Activated CD8-positive, alpha-beta memory T cell treated with anti-CD3 and anti-CD28 coated beads, Interleukin-2, amount 50 U/mL, for 4 hours (primary cell): ENCODE data around the gene ADAMTS13.
"Not testable (repeated sequence)": the region's sequence is repeated elsewhere in the genome, so short reads cannot be mapped to it uniquely, and the experiment has no call there.

Experiments
- DNase-seq: peaks from one replicate; pipeline ENCODE4 v3.0.0-alpha.2; 2020

Gene ADAMTS13

DNA sequence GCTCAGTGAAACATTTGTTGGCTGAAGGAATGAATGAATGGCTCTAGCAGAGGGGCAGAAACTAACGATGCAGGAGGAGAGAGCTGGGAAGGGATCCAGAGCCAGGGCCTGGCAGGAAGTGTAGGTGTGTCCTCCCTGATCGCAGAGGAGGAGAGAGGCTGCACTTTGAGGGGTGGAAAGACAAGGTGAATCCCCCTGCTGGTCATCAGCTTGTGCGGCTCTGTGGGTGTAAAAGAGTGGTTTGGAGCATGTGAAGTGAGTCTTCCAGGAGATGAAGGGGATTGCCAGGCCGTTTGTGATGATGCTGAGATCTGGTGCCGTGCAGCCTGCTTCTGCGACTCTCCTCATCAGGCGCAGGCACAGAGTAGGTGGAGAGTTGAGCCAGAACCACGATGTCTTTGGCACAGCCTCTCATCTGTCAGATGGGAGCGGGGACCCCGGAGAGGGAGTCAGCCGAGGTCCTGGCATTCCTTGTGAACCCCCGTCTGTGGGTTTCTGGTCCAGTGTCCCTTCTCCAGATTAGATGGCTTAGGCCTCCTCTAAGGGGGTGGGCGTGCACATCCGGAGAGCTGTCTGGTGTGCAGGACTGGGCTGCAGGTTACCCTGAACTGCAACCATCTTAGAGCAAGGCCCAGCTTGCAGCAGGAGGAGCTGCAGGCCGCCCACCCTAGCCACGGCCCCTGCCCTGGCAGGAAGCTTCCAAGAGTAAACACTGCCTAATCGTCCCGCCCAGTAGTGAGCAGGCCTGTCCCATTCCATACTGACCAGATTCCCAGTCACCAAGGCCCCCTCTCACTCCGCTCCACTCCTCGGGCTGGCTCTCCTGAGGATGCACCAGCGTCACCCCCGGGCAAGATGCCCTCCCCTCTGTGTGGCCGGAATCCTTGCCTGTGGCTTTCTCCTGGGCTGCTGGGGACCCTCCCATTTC lies at the start of gene ADAMTS13:
TSS of gene ADAMTS13 (plus strand) at position 753 of the 928 bp plus-strand sequence. CDS start at position 830, 77 bp downstream.
- DNase-seq, result no peak

DNA sequence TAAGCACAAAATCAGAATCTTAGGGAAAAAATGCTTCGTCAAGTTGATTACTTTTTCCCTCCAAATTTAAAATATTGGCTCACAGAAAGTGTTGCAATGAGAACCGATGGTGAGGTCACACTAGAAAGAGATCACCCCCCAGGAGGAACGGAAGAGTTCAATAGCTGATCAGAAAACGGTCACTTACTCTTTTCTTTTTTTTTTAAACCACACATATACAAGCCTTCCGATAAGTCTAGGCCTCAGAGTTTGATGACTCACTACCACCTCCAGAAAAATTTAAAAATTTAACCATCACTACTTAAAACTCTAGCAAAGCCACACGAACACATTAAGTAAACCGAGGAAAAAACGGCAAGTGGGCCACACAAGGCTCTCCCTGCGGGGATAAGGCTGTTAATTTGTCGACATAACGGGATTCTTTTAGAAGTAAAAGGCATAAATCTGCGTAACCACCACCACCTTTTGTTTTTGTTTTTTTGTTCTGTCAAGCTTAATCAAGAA lies 47.5 kb upstream of the ADAMTS13 start:
- no peak for DNase-seq

DNA sequence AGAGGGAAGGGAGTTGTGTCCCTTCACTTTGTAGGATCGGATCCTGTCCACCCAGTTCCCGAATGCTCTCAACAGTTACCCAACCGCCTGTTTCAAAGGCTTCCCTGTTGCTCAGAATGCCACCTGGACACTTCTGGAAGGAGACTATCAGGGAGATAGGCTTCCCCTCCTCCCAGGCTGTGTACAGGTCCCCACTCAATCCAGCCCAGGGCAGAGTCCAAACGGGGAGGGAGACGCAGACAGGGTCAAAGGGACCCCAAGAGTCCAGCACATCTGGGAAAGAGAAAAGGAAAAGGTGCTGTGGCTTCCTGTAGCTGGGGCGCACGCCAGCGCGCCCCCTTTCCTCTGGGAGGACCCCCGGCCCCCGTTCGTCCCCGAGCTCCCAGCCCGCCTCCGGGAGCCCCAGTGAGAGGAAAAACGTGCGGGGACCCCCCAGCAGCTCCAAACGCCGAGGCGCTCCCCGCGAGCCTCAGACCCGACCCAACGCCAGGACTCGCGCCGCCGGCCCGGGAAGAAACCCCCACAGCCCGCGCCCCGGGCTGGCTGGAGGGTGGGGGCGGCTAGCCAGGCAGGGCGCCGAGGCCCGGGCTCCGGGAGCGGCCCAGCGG lies 46.9 kb upstream of the ADAMTS13 start:
- DNase-seq, result no peak

DNA sequence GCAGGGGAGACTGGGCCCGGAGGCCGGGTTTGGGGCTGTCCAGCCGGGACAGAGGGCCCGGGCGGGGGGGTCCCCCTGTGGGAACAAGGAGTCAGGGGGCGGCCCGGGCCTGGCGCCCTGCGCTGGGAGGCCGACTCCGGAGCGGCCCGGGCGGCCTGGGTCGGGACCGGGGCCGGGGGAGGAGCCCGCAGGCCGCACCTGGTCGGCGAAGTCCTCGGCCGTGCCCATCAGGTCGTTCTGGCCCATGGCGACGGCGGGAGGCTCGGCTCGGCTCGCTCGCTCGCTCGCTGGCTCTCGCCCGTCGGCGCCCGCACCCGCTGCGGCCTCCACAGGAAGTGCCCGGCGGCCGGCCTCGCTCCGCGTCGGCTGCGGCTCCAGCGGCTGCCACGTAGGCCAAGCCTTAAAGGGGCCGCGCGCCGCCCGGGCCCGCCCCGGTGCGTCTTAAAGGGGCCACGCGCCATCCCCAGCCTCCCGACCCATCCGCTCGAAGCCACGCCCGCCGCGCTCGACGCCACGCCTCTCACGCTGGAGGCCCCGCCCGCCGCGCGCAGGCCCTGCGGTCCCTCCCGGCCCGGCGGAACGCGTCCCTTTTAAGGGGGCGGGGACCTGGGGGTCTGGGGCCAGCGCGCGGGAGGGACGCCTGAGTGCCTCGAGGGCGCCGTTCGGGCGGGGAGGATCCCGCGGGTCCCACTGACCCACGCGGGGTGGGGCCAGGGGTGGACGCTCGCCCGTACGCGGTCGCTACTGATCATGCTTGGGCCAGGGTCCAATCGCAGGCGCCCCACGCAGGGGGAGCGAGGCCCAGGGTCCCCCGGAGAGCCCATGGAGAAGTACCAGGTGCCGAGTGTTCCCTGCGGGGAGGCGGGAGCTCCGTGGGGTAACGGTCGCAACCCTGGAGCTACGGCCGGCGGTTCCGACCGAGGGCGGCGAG lies 46.2 kb upstream of the ADAMTS13 start, which contains the start of the genes STKLD1 and SURF4:
TSS of gene STKLD1 (plus strand) at position 643 of the 931 bp plus-strand sequence. CDS start at position 751, 108 bp downstream.
TSS of gene SURF4 (minus strand) at position 337 of the 931 bp plus-strand sequence. CDS start at position 246, 91 bp downstream.
- DNase-seq, result peak; percentile 96

DNA sequence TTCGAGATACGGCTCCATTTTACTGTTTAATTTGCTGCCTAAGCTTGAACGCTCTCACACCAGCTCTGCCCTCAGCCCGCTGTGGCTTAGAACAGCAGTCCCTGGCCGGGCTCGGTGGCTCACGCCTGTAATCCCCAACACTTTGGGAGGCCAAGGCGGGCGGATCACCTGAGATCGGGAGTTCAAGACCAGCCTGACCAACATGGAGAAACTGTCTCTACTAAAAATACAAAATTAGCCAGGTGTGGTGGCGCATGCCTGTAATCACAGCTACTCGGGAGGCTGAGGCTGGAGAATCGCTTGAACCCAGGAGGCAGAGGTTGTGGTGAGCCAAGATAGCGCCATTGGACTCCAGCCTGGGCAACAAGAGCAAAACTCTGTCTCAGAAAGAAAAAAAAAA lies 44.9 kb upstream of the ADAMTS13 start:
- not testable (repeated sequence) for DNase-seq

DNA sequence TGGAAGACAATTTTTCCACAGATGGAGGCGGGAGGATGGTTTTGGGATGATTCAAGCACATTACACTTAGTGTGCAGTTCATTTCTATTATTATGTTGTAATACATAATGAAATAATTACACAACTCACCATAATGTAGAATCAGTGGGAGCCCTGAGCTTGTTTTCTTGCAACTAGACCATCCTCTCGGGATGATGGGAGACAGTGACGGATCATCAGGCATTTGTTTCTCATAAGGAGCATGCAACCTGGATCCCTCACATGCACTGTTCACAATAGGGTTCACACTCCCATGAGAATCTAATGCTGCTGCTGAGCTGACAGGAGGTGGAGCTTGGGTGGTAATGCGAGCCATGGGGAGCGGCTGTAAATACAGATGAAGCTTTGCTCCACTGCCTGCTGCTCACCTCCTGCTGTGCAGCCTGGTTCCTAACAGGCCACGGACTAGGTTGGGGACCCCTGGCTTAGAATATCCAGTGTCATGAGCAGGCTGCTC lies 44.4 kb upstream of the ADAMTS13 start:
- no peak for DNase-seq

DNA sequence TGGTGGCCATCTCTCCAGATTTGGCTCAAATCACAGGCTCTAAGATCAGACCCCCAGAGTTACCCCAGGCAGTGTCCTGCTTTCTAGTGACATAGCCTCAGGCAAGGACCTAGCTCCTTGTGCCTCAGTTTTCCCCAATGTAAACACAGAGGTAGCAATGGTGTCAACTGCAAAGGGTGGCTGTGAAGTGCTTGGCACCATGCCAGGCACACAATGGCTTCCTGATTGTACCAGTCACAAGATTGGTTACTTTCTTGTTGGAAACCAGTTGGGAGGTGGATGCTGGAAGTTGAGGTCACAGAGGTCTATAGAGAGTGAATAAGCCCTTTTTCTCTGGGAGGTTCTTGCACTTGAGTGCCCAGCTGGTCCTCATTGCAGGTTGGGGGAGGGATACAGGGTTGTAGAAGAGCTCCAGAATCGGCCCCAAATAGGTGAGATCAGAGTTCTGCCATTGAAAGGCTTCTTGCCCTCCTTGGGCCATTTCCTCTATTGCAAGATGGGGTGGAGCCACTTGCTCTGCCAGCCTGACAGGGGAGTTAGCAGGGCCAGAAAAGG lies 43.7 kb upstream of the ADAMTS13 start:
- no peak for DNase-seq

DNA sequence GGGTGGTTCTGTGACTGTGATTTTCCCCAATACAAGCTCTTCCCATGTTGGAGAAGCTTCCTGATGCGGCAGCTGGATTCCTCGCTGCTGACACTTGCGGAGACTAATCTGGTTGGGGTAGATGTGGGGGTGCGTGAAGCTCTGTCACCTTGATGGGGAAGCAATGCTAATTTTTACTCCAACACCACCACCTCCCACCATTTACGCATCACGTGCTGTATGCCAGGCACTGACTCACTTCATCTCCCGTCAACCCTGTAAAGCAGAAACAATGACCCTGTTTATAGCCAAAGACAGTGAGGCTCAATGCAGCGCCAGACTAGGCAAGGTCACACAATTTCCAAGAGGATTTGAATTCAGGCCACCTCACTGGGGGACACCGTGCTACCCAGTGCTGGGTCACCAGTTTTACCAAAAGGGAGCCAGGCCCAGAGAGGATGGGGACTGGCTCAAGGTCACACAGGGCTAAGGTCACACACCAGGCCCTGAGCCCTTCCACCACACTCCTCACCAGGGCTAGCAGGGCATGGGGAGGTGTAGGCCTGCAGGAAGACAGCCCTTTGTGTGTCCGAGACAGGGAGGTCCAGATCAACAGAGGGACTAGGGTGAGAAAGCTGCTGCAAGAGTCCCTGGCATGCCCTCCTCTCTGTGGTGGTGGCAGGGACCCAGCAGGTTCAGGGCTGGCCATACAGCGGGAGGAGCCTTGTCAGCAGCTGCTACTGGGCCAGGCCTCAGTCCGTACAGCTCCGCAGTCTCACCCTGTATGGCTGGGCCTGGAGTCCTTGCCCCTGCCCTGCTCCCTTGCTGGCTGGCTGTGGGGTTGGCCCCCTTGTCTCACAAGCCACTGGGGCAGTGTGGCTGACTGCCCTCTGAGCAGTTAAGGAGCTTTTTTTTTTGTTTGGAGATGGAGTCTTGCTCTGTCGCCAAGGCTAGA lies 42.7 kb upstream of the ADAMTS13 start:
- DNase-seq, result no peak

DNA sequence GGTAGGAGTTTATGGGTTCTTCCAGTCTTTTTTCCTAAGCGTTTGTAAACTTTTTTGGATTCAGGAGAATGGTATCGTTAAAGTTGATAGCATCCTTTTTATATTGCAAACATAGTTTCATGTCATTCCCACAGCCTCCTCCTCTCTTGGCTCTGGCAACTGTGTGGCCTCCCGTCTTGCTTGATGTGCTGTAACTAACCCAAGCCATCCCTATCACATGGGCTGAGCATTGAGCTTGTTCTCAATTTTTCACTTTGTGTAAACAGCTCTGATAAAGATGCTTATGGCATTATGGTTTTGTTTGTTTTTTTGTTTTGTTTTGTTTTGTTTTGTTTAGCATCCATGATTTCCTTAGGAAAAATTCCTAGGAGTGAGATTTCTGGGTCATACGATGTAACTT lies 41.4 kb upstream of the ADAMTS13 start:
- DNase-seq, result no peak

DNA sequence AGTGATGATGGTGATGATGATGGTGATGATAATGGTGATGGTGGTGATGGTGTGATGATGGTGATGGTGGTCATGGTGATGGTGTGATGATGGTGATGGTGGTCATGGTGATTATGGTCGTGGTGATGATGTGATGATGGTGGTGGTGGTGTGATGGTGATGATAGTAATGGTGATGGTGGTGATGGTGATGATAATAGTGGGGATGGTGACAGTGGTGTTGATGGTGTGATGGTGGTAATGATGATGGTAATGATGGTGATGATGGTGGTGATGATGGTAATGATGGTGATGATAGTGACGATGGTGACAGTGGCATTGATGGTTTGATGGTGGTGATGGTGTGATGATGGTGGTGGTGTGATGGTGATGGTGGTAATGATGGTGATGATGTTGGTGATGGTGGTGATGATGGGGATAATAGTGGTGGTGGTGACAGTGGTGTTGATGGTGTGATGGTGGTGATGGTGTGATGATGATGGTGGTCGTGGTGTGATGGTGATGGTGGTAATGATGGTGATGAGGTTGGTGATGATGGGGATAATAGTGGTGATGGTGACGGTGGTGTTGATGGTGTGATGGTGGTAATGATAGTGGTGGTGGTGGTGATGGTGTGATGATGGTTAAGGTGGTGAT lies 39.5 kb upstream of the ADAMTS13 start:
- no peak for DNase-seq

DNA sequence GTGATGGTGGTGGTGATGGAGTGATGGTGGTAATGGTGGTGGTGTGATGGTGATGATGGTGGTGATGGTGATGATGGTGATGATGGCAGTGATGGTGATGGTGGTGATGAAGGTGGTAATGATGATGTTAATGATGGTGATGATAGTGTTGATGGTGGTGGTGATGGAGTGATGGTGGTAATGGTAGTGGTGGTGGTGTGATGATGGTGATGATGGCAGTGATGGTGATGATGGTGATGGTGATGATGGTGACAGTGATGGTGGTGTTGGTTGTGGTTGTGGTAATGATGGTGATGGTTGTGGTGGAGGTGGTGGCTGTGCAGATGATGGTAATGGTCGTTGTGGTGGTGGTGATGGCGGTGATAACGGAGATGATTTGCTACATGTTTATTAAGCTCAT lies 38.7 kb upstream of the ADAMTS13 start:
- DNase-seq, result no peak

- no peak for DNase-seq
These were observed 37.3 kb upstream of the ADAMTS13 start for GRCh38 chr9:133384736-133385321.

GRCh38 chr9:133385452-133385851 lies 36.7 kb upstream of the ADAMTS13 start:
- DNase-seq, result no peak

GRCh38 chr9:133386338-133386737 lies 35.8 kb upstream of the ADAMTS13 start:
- DNase-seq, result no peak

GRCh38 chr9:133387680-133388079 lies 34.5 kb upstream of the ADAMTS13 start:
- no peak for DNase-seq

- no peak for DNase-seq
These were observed 33.1 kb upstream of the ADAMTS13 start for GRCh38 chr9:133389025-133389557.

GRCh38 chr9:133389562-133389961 lies 32.6 kb upstream of the ADAMTS13 start:
- no peak for DNase-seq

- DNase-seq, result no peak
These were observed 31.5 kb upstream of the ADAMTS13 start for GRCh38 chr9:133390713-133391112.

DNA sequence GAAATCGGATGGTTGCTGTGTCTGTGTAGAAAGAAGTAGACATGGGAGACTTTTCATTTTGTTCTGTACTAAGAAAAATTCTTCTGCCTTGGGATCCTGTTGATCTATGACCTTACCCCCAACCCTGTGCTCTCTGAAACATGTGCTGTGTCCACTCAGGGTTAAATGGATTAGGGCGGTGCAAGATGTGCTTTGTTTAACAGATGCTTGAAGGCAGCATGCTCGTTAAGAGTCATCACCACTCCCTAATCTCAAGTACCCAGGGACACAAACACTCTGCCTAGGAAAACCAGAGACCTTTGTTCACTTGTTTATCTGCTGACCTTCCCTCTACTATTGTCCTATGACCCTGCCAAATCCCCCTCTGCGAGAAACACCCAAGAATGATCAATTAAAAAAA lies 30.7 kb upstream of the ADAMTS13 start:
- DNase-seq, result not testable (repeated sequence)

- not testable (repeated sequence) for DNase-seq
These were observed 29.9 kb upstream of the ADAMTS13 start for GRCh38 chr9:133392308-133392707.
